ENCODE measurements around the gene CADM1.

Gene CADM1

DNA sequence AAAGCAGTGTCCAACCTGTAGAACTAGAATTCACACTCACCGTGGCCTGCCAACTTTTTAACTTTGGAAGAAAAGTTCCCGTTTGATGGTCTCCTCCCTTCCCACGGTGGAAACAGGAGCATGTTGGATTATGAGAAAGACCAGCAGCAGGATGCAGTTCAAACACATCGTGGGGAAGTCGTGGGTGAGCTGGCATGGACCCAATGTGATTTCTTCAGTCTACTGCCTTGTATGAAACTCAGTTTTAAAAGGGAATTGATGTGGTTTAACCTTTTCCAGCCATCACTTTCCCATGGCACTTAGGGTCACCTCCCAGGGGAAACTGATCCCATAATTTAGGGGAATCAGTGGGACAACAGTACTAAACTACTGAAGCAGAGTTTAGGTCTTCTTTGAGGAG is 318.3 kb downstream of the CADM1 start:
- H3K36me3 Mint-ChIP-seq (ENCODE audit: low read depth) = no peaks in the 10 kb centered on the region
- no peak overlapping the region for H3K27ac Mint-ChIP-seq
- no peaks in the 10 kb centered on the region for H3K4me1 Mint-ChIP-seq (ENCODE audit: low read depth)
- peaks cover 6% of the 10 kb centered on the region for H3K27me3 Mint-ChIP-seq
- no peaks in the 10 kb centered on the region for H3K9me3 Mint-ChIP-seq
- H3K4me3 Mint-ChIP-seq = no peak overlapping the region

DNA sequence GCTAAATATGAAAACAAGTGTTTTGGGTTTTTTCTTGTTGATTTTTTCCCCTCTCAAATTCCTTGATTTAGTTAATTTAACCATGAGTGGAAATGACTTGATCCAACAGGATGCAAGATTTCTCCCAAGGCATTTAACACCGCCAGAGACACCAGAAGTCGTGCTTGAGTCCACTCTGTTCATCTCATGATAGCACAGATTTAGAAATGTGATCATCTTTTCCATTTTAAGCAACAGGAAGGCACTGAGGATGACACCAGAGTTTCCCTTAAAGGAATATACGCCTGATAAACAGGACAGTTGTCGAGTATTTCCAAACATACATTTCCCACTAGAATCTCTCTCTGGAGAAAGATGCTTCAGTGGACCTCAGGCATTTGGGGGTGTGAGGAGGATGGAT is 318.7 kb downstream of the CADM1 start:
- Mint-ChIP-seq H3K4me1 (ENCODE audit: low read depth) (no peaks in the 10 kb centered on the region), H3K4me3 (no peak overlapping the region), H3K9me3 (no peaks in the 10 kb centered on the region), H3K27ac (no peak overlapping the region), H3K27me3 (peaks cover 6% of the 10 kb centered on the region), H3K36me3 (ENCODE audit: low read depth) (no peaks in the 10 kb centered on the region)

DNA sequence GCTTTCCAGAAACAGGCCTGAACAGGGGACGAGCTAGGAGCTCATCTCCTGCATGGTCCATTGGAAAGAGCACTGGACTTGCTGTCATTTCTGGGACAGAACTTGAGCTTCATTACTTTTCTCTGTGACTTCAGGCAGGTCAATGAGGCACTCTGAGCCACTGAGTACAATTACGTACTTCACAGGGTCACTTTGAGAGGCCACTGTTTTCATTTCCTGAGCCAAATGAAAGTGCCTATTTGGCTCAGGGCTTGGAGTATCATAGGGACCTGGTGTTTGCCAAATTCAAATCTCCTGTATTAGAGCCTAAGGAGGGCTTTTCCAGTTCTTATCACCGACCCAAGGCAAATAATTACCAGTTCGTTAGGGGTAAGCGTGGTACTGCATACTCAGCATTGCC is 319.3 kb downstream of the CADM1 start:
- no peaks in the 10 kb centered on the region for H3K4me1 Mint-ChIP-seq (ENCODE audit: low read depth)
- no peak overlapping the region for H3K27ac Mint-ChIP-seq
- H3K4me3 Mint-ChIP-seq = no peak overlapping the region
- H3K36me3 Mint-ChIP-seq (ENCODE audit: low read depth) = no peaks in the 10 kb centered on the region
- peaks cover 6% of the 10 kb centered on the region for H3K27me3 Mint-ChIP-seq
- H3K9me3 Mint-ChIP-seq = no peaks in the 10 kb centered on the region

GRCh38 chr11:115183830-115184229 is 320.4 kb downstream of the CADM1 start:
- no peak overlapping the region for H3K4me3 Mint-ChIP-seq
- H3K27ac Mint-ChIP-seq = no peak overlapping the region
- H3K36me3 Mint-ChIP-seq (ENCODE audit: low read depth) = no peaks in the 10 kb centered on the region
- peaks cover 6% of the 10 kb centered on the region for H3K27me3 Mint-ChIP-seq
- H3K4me1 Mint-ChIP-seq (ENCODE audit: low read depth) = no peaks in the 10 kb centered on the region
- H3K9me3 Mint-ChIP-seq = no peaks in the 10 kb centered on the region

- Mint-ChIP-seq H3K9me3 (no peaks in the 10 kb centered on the region), H3K4me3 (no peak overlapping the region), H3K27me3 (peaks cover 6% of the 10 kb centered on the region), H3K27ac (no peak overlapping the region), H3K4me1 (ENCODE audit: low read depth) (no peaks in the 10 kb centered on the region), H3K36me3 (ENCODE audit: low read depth) (no peaks in the 10 kb centered on the region)
Observed at GRCh38 chr11:115183136-115183535, 321.1 kb downstream of the CADM1 start.

DNA sequence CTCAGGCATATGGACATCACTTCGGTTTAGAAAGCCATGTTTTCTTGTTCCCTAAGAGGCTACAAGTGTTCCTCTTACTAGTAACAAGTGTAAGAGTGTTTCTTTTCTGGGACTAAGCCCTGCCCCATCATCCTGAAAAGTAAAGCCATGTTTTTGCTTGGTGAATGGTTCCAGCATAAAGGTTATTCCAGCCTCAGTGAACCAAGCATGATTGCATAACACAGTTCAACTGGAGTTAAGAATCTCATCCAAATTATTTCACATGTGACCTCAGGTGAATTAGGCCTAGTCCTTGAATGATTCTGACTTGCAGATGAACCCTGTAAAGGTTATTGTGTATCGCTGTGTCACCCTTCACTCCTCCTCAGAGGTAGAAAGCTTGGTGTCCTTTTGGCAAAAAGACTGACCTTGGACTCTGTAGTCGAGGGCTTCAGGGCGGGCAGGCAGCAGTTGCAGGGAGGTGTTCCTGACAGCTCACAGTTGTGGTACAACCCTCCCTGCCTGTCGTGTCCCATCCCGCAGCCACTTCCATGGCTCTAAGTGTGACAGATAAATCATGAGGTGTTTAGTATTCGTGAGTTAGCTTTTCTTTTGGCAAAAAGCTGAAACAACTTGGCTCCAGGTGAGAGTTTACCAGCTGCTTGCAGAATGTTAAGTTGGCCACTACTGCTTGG is 321.8 kb downstream of the CADM1 start:
- no peaks in the 10 kb centered on the region for H3K9me3 Mint-ChIP-seq
- no peaks in the 10 kb centered on the region for H3K4me1 Mint-ChIP-seq (ENCODE audit: low read depth)
- no peaks in the 10 kb centered on the region for H3K36me3 Mint-ChIP-seq (ENCODE audit: low read depth)
- peaks cover 6% of the 10 kb centered on the region for H3K27me3 Mint-ChIP-seq
- no peak overlapping the region for H3K4me3 Mint-ChIP-seq
- H3K27ac Mint-ChIP-seq = no peak overlapping the region

GRCh38 chr11:115181538-115181937 is 322.7 kb downstream of the CADM1 start:
- Mint-ChIP-seq H3K4me3 (no peak overlapping the region), H3K36me3 (ENCODE audit: low read depth) (no peaks in the 10 kb centered on the region), H3K27me3 (peaks cover 1% of the 10 kb centered on the region), H3K9me3 (no peaks in the 10 kb centered on the region), H3K4me1 (ENCODE audit: low read depth) (no peaks in the 10 kb centered on the region), H3K27ac (no peak overlapping the region)

DNA sequence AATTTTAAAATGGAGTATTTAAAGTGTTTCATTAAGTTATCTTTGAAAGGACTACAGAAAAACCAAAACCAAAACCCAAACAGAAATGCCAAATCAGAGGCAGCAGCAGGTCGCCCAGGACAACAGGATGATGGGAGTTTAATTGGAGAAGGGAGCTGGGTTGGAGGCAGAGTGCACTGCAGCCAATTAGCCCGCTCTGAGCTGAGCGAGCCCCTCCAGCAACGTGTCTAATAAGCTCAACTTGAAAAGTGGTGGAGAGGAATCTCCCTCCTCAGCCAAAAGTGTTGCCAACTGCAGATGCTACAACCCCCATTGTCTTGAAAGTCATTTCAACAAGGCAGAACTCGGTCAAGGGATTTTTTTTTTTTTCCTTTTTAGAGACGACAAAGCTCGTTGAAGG is 323.9 kb downstream of the CADM1 start:
- H3K36me3 Mint-ChIP-seq (ENCODE audit: low read depth) = no peaks in the 10 kb centered on the region
- H3K4me1 Mint-ChIP-seq (ENCODE audit: low read depth) = no peaks in the 10 kb centered on the region
- no peak overlapping the region for H3K4me3 Mint-ChIP-seq
- no peak overlapping the region for H3K27ac Mint-ChIP-seq
- H3K9me3 Mint-ChIP-seq = no peaks in the 10 kb centered on the region
- H3K27me3 Mint-ChIP-seq = no peaks in the 10 kb centered on the region

GRCh38 chr11:115179636-115180035 is 324.6 kb downstream of the CADM1 start:
- Mint-ChIP-seq H3K36me3 (ENCODE audit: low read depth) (no peaks in the 10 kb centered on the region), H3K9me3 (no peaks in the 10 kb centered on the region), H3K4me3 (no peak overlapping the region), H3K27me3 (no peaks in the 10 kb centered on the region), H3K27ac (no peak overlapping the region), H3K4me1 (ENCODE audit: low read depth) (no peaks in the 10 kb centered on the region)

DNA sequence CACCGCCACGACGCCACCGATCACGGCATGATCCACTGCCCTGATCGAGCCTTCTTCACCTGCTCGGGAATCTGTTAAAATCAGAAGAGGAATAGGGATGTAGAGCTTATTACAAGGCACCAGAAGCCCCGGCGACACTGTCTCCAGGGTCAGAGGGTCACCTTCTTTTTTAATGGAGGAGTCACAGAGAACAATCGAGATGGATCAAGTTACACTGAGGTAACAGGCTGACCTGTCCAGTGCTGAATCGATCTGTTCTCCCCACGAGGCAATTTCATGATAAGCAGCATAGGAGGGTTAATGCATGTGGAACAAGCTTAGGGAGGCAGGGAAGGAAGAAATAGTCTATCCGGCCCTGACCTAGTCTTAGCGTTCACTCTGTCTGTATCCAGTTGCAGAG is 325.5 kb downstream of the CADM1 start:
- no peaks in the 10 kb centered on the region for H3K9me3 Mint-ChIP-seq
- no peak overlapping the region for H3K27ac Mint-ChIP-seq
- H3K36me3 Mint-ChIP-seq (ENCODE audit: low read depth) = no peaks in the 10 kb centered on the region
- no peak overlapping the region for H3K4me3 Mint-ChIP-seq
- H3K4me1 Mint-ChIP-seq (ENCODE audit: low read depth) = no peaks in the 10 kb centered on the region
- no peaks in the 10 kb centered on the region for H3K27me3 Mint-ChIP-seq

- H3K27me3 Mint-ChIP-seq = no peaks in the 10 kb centered on the region
- H3K4me3 Mint-ChIP-seq = no peak overlapping the region
- H3K4me1 Mint-ChIP-seq (ENCODE audit: low read depth) = no peaks in the 10 kb centered on the region
- no peaks in the 10 kb centered on the region for H3K36me3 Mint-ChIP-seq (ENCODE audit: low read depth)
- no peaks in the 10 kb centered on the region for H3K9me3 Mint-ChIP-seq
- H3K27ac Mint-ChIP-seq = no peak overlapping the region
Observed at GRCh38 chr11:115173136-115173535, 331.1 kb downstream of the CADM1 start.

- no peaks in the 10 kb centered on the region for H3K9me3 Mint-ChIP-seq
- H3K4me3 Mint-ChIP-seq = no peak overlapping the region
- H3K4me1 Mint-ChIP-seq (ENCODE audit: low read depth) = no peaks in the 10 kb centered on the region
- H3K27ac Mint-ChIP-seq = no peak overlapping the region
- no peaks in the 10 kb centered on the region for H3K27me3 Mint-ChIP-seq
- H3K36me3 Mint-ChIP-seq (ENCODE audit: low read depth) = no peaks in the 10 kb centered on the region
Observed at GRCh38 chr11:115170133-115170815, 333.9 kb downstream of the CADM1 start.

DNA sequence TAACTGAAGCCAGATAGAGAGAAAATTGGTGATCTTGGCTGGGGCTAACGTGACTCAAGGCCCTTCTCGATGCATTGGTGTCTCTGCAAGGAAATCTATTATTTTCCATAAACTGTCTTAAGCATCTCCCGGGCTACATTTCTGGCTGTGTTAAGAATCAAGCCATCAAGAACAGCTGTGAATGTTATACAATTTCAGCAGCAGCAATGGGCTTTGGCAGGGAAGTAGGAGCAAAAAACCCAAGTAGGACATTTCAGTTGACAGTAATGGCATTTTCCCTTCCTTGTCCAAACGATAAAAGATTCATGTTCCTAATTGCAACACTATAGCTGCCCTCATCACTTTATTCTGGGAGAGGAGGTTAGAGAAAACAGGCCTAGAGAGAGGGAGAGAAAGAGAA is 335.0 kb downstream of the CADM1 start:
- Mint-ChIP-seq H3K36me3 (ENCODE audit: low read depth) (no peaks in the 10 kb centered on the region), H3K27me3 (no peaks in the 10 kb centered on the region), H3K4me1 (ENCODE audit: low read depth) (no peaks in the 10 kb centered on the region), H3K9me3 (no peaks in the 10 kb centered on the region), H3K4me3 (no peak overlapping the region), H3K27ac (no peak overlapping the region)

- H3K27me3 Mint-ChIP-seq = no peaks in the 10 kb centered on the region
- no peaks in the 10 kb centered on the region for H3K36me3 Mint-ChIP-seq (ENCODE audit: low read depth)
- no peak overlapping the region for H3K27ac Mint-ChIP-seq
- no peak overlapping the region for H3K4me3 Mint-ChIP-seq
- H3K4me1 Mint-ChIP-seq (ENCODE audit: low read depth) = no peaks in the 10 kb centered on the region
- H3K9me3 Mint-ChIP-seq = no peaks in the 10 kb centered on the region
Observed at GRCh38 chr11:115168686-115169085, 335.5 kb downstream of the CADM1 start.

- no peak overlapping the region for H3K27ac Mint-ChIP-seq
- no peak overlapping the region for H3K4me3 Mint-ChIP-seq
- no peaks in the 10 kb centered on the region for H3K36me3 Mint-ChIP-seq (ENCODE audit: low read depth)
- no peaks in the 10 kb centered on the region for H3K4me1 Mint-ChIP-seq (ENCODE audit: low read depth)
- no peaks in the 10 kb centered on the region for H3K27me3 Mint-ChIP-seq
- no peaks in the 10 kb centered on the region for H3K9me3 Mint-ChIP-seq
Observed at GRCh38 chr11:115168229-115168671, 336.0 kb downstream of the CADM1 start.

DNA sequence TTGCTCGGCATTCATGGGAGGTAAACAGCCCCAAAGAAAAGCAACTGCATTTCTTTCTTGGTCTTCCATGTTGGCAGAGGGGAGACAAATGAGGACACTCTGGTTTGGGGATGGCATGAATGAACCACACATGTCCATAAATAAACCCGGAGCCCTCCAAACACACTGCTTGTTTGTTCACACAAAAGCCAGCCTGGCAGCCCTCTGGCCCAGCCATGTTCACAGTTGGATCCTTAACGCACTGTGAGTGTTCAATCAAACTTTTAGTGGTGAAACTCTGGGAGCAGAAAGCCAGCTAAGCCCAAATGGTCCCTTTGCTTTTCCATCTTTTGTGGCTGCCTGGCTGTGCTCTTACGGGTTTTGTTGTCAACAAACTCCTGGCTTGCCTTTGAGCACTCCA is 336.8 kb downstream of the CADM1 start:
- no peaks in the 10 kb centered on the region for H3K27me3 Mint-ChIP-seq

More for the DNA sequence above, 336.8 kb downstream of the CADM1 start:
- Mint-ChIP-seq H3K4me1 (ENCODE audit: low read depth) (no peaks in the 10 kb centered on the region), H3K4me3 (no peak overlapping the region), H3K9me3 (no peaks in the 10 kb centered on the region), H3K36me3 (ENCODE audit: low read depth) (no peaks in the 10 kb centered on the region), H3K27ac (no peak overlapping the region)
